Coronary artery (tissue), 2 donors: Measurements from ENCODE around the gene CCDC192.

Experiments
- DNase-seq: peaks from one replicate; pipeline ENCODE4 v3.0.0-alpha.2; 2017; ENCODE audit warnings: low spot score
- H3K27ac ChIP-seq, 2 donors: fragments of 200-600 bp; sonication (generic); one replicate each; pipeline ENCODE4 v1.5.1; 2016 to 2019
- H3K4me3 ChIP-seq: fragments of 200-600 bp; sonication (generic); 2 replicates; pipeline ENCODE4 v1.5.1; 2016; ENCODE audit warnings: mild to moderate bottlenecking, moderate library complexity
- CTCF ChIP-seq: fragments of 200-600 bp; sonication (generic); IDR thresholded peaks from one replicate; pipeline ENCODE4 v1.5.1; 2019; ENCODE audit warnings: antibody characterized with exemption

The CCDC192 gene

GRCh38 chr5:127919818-127920217, 216.6 kb downstream of the CCDC192 start:
- DNase-seq = no peak
- Histone ChIP-seq H3K27ac (no peak overlapping the region), H3K4me3 (no peak overlapping the region)
- TF ChIP-seq CTCF = no peak

- no peak for DNase-seq
- Histone ChIP-seq H3K27ac (no peak overlapping the region), H3K4me3 (no peak overlapping the region)
- no peak for TF ChIP-seq CTCF
Measured at GRCh38 chr5:127920936-127921335, 217.7 kb downstream of the CCDC192 start.

GRCh38 chr5:127922603-127923002, 219.4 kb downstream of the CCDC192 start:
- TF ChIP-seq CTCF = no peak

GRCh38 chr5:127923804-127924570, 220.8 kb downstream of the CCDC192 start:
- DNase-seq = no peak
- TF ChIP-seq CTCF = no peak
- no peak overlapping the region for H3K4me3 ChIP-seq
- no peak overlapping the region for H3K27ac ChIP-seq

More at GRCh38 chr5:127922603-127923002, 219.4 kb downstream of the CCDC192 start:
- Histone ChIP-seq H3K27ac (no peak overlapping the region), H3K4me3 (no peak overlapping the region)
- no peak for DNase-seq

GRCh38 chr5:127924606-127925005, 221.4 kb downstream of the CCDC192 start:
- no peak overlapping the region for H3K27ac ChIP-seq
- DNase-seq = no peak
- TF ChIP-seq CTCF = no peak
- no peak overlapping the region for H3K4me3 ChIP-seq

- no peak for TF ChIP-seq CTCF
- Histone ChIP-seq H3K27ac (no peak overlapping the region), H3K4me3 (no peak overlapping the region)
- DNase-seq = no peak
Measured at GRCh38 chr5:127925916-127926315, 222.7 kb downstream of the CCDC192 start.

- Histone ChIP-seq H3K4me3 (no peak overlapping the region), H3K27ac (no peak overlapping the region)
- TF ChIP-seq CTCF = no peak
- DNase-seq = no peak
Measured at GRCh38 chr5:127926974-127927373, 223.8 kb downstream of the CCDC192 start.
